Trophoblast cell (in vitro differentiated cells and primary cell): Measurements from ENCODE around the gene RAB30.

Source experiments
- DNase-seq, 2 donors: peaks; one replicate each; pipeline ENCODE4 v3.0.0-alpha.2; 2016
- H2AFZ ChIP-seq: 2 replicates; pipeline ENCODE4 v1.6.1; 2013; ENCODE audit warnings: low read length, moderate library complexity, mild to moderate bottlenecking; ENCODE audit not compliant: insufficient read depth, poor library complexity
- H2AK5ac ChIP-seq: 2 replicates; pipeline ENCODE4 v1.6.1; 2013; ENCODE audit warnings: mild to moderate bottlenecking, low read length
- H2BK120ac ChIP-seq: 2 replicates; pipeline ENCODE4 v1.6.1; 2013; ENCODE audit warnings: low read length, mild to moderate bottlenecking, moderate library complexity; ENCODE audit not compliant: insufficient read depth, poor library complexity
- H2BK12ac ChIP-seq: 2 replicates; pipeline ENCODE4 v1.6.1; 2013; ENCODE audit warnings: mild to moderate bottlenecking, low read length, moderate library complexity
- H2BK5ac ChIP-seq: 2 replicates; pipeline ENCODE4 v1.6.1; 2013; ENCODE audit warnings: low read length, low read depth, moderate library complexity, mild to moderate bottlenecking; ENCODE audit not compliant: poor library complexity
- H3K14ac ChIP-seq: 2 replicates; pipeline ENCODE4 v1.6.1; 2013; ENCODE audit warnings: mild to moderate bottlenecking, low read length
- H3K18ac ChIP-seq: 2 replicates; pipeline ENCODE4 v1.6.1; 2013; ENCODE audit warnings: mild to moderate bottlenecking, low read length
- H3K23ac ChIP-seq: 2 replicates; pipeline ENCODE4 v1.6.1; 2013; ENCODE audit warnings: low read length
- H3K27ac ChIP-seq: 2 replicates; pipeline ENCODE4 v1.5.1; 2013; ENCODE audit warnings: low read depth, mild to moderate bottlenecking, inconsistent platforms, low read length, moderate library complexity
- H3K27me3 ChIP-seq: 2 replicates; pipeline ENCODE4 v1.6.1; 2013; ENCODE audit warnings: inconsistent platforms, mild to moderate bottlenecking, low read length, moderate library complexity; ENCODE audit not compliant: insufficient read depth
- H3K36me3 ChIP-seq, 2 experiments: 1 replicate in 1 of 2; 2 replicates in 1 of 2; pipeline ENCODE4 v1.6.1; 2013; ENCODE audit warnings: low read length in 2 of 2, mild to moderate bottlenecking in 2 of 2, moderate library complexity in 1 of 2; ENCODE audit not compliant: insufficient read depth in 2 of 2, control insufficient read depth in 1 of 2
- H3K4ac ChIP-seq: 2 replicates; pipeline ENCODE4 v1.6.1; 2013; ENCODE audit warnings: low read depth, mild to moderate bottlenecking, low read length, moderate library complexity
- H3K4me1 ChIP-seq, 2 experiments: 1 replicate in 1 of 2; 2 replicates in 1 of 2; pipeline ENCODE4 v1.6.1; 2013; ENCODE audit warnings: low read length in 2 of 2, mild to moderate bottlenecking in 2 of 2, moderate library complexity in 1 of 2; ENCODE audit not compliant: insufficient read depth in 2 of 2, control insufficient read depth in 1 of 2
- H3K4me2 ChIP-seq: 2 replicates; pipeline ENCODE4 v1.6.1; 2013; ENCODE audit warnings: inconsistent platforms, mild to moderate bottlenecking, low read length, moderate library complexity
- H3K4me3 ChIP-seq: 2 replicates; pipeline ENCODE4 v1.5.1; 2013; ENCODE audit warnings: mild to moderate bottlenecking, low read depth, low read length, inconsistent platforms
- H3K79me1 ChIP-seq: one replicate; pipeline ENCODE4 v1.6.1; 2013; ENCODE audit warnings: low read length
- H3K79me2 ChIP-seq: 2 replicates; pipeline ENCODE4 v1.6.1; 2013; ENCODE audit warnings: low read length, mild to moderate bottlenecking; ENCODE audit not compliant: control insufficient read depth, insufficient read depth, poor library complexity
- H3K9ac ChIP-seq: 2 replicates; pipeline ENCODE4 v1.6.1; 2013; ENCODE audit warnings: mild to moderate bottlenecking, low read length
- H3K9me3 ChIP-seq: 2 replicates; pipeline ENCODE4 v1.6.1; 2013; ENCODE audit warnings: low read depth, mild to moderate bottlenecking, control low read depth, inconsistent platforms, low read length; ENCODE audit not compliant: insufficient read depth
- H4K12ac ChIP-seq: 2 replicates; pipeline ENCODE4 v1.6.1; 2013; ENCODE audit warnings: low read depth, mild to moderate bottlenecking, low read length, moderate library complexity
- H4K8ac ChIP-seq: 2 replicates; pipeline ENCODE4 v1.6.1; 2013; ENCODE audit warnings: low read depth, mild to moderate bottlenecking, low read length, moderate library complexity
- H4K91ac ChIP-seq: one replicate; pipeline ENCODE4 v1.6.1; 2013; ENCODE audit warnings: low read depth, mild to moderate bottlenecking, low read length, moderate library complexity
- WGBS: extraction: QIAGEN DNeasy Blood & Tissue Kit; methylation state at CpG from one replicate; pipeline ENCODE4 v1.1.7; 2013; ENCODE audit warnings: missing lambda C conversion rate; ENCODE audit not compliant: insufficient read length, insufficient coverage; ENCODE audit errors: extremely low coverage; 5-methylcytosine and 5-hydroxymethylcytosine counted together

RAB30 gene

DNA sequence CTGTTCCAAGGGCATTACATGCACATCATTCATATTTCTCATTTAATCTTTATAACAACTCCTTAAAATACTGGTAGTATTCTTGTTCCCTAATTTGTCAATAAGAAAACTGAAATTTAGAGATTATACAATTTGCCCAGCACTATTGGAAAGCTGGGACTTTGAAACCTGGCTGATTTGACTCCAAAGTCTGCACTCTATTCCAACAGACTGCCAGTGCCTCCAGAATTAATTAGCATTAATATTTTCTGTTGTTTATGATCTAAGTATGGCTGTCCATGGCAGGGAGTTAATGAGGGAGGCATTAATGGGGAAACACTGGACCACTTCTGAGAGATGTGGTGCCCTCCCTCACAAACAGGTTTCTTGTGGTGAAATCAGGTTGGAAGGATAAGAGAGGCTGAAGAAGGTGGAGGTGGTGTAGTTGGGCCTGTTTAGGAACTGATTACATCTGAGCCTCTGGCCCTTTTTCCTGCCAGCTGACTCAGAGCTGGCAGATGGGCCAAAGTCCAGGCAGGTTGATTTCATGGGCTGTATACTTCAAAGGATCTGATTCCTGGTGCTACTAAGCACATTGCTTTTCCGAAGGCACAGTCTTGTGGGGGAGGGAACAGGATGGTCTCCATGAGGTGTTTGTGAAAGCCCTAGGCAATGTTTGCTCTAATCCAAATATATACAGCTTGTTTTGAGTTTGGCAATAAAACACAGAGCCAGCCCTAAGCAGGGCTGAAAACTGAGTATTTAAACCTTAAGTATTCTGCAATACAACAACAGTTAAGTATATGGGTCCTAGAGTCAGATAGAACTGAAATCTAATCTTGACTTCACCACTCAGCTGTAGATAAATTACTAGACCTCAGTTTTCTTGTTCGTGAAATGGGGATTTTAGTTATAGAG lies 21.0 kb upstream of the RAB30 start:
- Histone ChIP-seq H3K79me1 (no peaks in the 10 kb centered on the region), H3K4me1 (peaks cover 5% of the 10 kb centered on the region in 2 experiments), H3K14ac (no peak overlapping the region), H2AFZ (no peak overlapping the region), H3K36me3 (no peaks in the 10 kb centered on the region), H3K9me3 (no peaks in the 10 kb centered on the region), H2BK120ac (no peak overlapping the region), H3K9ac (no peak overlapping the region), H4K8ac (no peak overlapping the region), H3K4me2 (peak overlapping the region; percentile 32), H3K18ac (no peak overlapping the region), H4K91ac (no peak overlapping the region), H3K23ac (no peak overlapping the region), H3K4me3 (no peak overlapping the region), H2AK5ac (no peak overlapping the region), H2BK5ac (no peak overlapping the region), H3K79me2 (no peaks in the 10 kb centered on the region), H3K4ac (no peak overlapping the region), H2BK12ac (no peak overlapping the region), H4K12ac (no peak overlapping the region), H3K27ac (peak overlapping the region; percentile 56), H3K27me3 (no peaks in the 10 kb centered on the region)
- WGBS = no CpG with 5 or more reads among the region's 2 CpGs
- DNase-seq = peak; percentile 74 to 80

DNA sequence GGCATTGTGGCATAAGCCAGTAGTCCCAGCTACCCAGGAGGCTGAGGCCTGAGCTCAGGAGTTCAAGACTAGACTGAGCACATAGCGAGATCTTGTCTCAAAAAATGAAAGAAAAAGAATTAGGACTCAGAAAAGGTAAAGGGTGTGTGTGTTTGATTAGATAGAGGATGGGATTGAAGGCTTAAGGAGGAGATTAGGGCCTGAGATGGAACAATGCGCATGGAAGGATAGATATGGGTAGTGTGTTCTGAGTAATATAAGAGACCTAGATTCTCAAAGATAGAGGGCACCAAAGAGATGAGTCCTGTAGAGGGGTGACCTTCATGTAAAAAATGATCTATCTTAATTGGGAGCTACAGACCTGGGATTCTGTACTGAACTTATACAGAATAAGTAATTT lies 17.3 kb upstream of the RAB30 start:
- Histone ChIP-seq H3K27ac (no peak overlapping the region), H3K14ac (no peak overlapping the region), H3K4me2 (no peak overlapping the region), H3K18ac (no peak overlapping the region), H3K9ac (no peak overlapping the region), H2AK5ac (no peak overlapping the region), H3K4me1 (peaks cover 5% of the 10 kb centered on the region in 2 experiments), H3K79me1 (no peaks in the 10 kb centered on the region), H3K9me3 (no peaks in the 10 kb centered on the region), H2BK5ac (no peak overlapping the region), H4K8ac (no peak overlapping the region), H3K4me3 (no peak overlapping the region), H3K36me3 (no peaks in the 10 kb centered on the region), H3K4ac (no peak overlapping the region), H4K91ac (no peak overlapping the region), H4K12ac (no peak overlapping the region), H2AFZ (no peak overlapping the region), H2BK120ac (no peak overlapping the region), H2BK12ac (no peak overlapping the region), H3K27me3 (no peaks in the 10 kb centered on the region), H3K23ac (no peak overlapping the region), H3K79me2 (no peaks in the 10 kb centered on the region)
- WGBS = 100% methylated on average over 1 of the region's 2 CpGs
- no peak for DNase-seq

DNA sequence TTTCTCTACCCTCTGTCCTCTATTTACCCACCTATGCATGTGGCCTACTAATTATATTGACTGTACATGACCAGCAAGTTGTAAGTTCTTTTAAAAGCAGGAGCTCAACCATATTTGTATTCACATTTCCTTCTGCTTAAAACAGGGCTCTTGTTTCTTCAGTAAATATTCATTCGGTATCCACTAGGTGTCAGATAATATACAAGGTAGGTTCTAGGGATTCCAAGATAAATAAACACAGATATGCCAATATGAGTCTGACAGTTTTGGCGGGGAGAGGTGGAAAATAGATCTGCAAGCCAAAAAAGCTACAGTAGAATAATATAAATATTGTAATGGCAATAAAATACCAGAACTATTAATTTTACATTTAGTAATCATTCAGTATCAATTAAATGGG lies 15.3 kb upstream of the RAB30 start:
- Histone ChIP-seq H4K12ac (no peak overlapping the region), H3K4me3 (no peak overlapping the region), H3K79me1 (no peaks in the 10 kb centered on the region), H4K8ac (no peak overlapping the region), H2BK12ac (no peak overlapping the region), H3K4me2 (no peak overlapping the region), H3K27ac (no peak overlapping the region), H3K79me2 (no peaks in the 10 kb centered on the region), H2BK5ac (no peak overlapping the region), H3K9me3 (no peaks in the 10 kb centered on the region), H3K4me1 (no peaks in the 10 kb centered on the region), H3K14ac (no peak overlapping the region), H4K91ac (no peak overlapping the region), H3K4ac (no peak overlapping the region), H2BK120ac (no peak overlapping the region), H2AK5ac (no peak overlapping the region), H3K36me3 (peaks cover 2 to 5% of the 10 kb centered on the region in 2 experiments), H2AFZ (no peak overlapping the region), H3K23ac (no peak overlapping the region), H3K9ac (no peak overlapping the region), H3K27me3 (no peaks in the 10 kb centered on the region), H3K18ac (no peak overlapping the region)
- DNase-seq = peak in 1 of 2 donors; percentile 37
- no CpG with 5 or more reads among the region's 2 CpGs for WGBS

DNA sequence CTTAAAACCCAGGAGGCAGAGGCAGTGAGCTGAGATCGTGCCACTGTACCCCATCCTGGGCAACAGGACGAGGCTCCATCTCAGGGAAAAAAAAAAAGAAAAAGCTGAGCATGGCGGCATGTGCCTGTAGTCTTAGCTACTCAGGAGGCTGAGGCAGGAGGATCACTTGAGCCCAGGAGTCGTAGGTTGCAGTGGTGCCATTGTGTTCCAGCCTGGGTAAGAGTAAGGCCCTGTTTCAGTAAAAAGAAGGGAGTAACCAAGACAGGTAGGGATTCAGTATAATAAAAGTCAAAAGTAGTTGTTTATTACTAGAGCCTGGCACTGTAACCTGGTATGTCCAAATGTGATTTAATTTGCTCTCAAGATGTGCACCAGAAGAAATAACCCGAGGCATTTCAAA lies 8.1 kb upstream of the RAB30 start:
- Histone ChIP-seq H3K9me3 (no peaks in the 10 kb centered on the region), H2BK12ac (no peak overlapping the region)
- no CpG with 5 or more reads among the region's 5 CpGs for WGBS

More for the DNA sequence above, 8.1 kb upstream of the RAB30 start:
- H4K12ac ChIP-seq = no peak overlapping the region
- no peak overlapping the region for H4K91ac ChIP-seq
- H2BK5ac ChIP-seq = no peak overlapping the region
- H3K79me2 ChIP-seq = no peaks in the 10 kb centered on the region
- H3K14ac ChIP-seq = no peak overlapping the region
- H3K79me1 ChIP-seq = no peaks in the 10 kb centered on the region
- H3K23ac ChIP-seq = no peak overlapping the region
- H3K4ac ChIP-seq = no peak overlapping the region
- peaks cover 6 to 13% of the 10 kb centered on the region in 2 experiments for H3K36me3 ChIP-seq
- no peak overlapping the region for H3K4me3 ChIP-seq
- no peak overlapping the region for H2AFZ ChIP-seq
- no peak overlapping the region for H3K18ac ChIP-seq
- no peak overlapping the region for H3K9ac ChIP-seq
- no peak overlapping the region for H3K4me2 ChIP-seq
- no peak overlapping the region for H2BK120ac ChIP-seq
- H3K27ac ChIP-seq = no peak overlapping the region
- no peak for DNase-seq
- no peaks in the 10 kb centered on the region for H3K4me1 ChIP-seq
- no peak overlapping the region for H4K8ac ChIP-seq
- no peaks in the 10 kb centered on the region for H3K27me3 ChIP-seq
- no peak overlapping the region for H2AK5ac ChIP-seq
